K562 treated with DMSO at 1 percent for 12 hours (cell line): ENCODE measurements around the gene MS4A3. TPM values are rescaled to one million over a fixed set of nuclear protein-coding genes. Genes with fewer than 3 reads are reported as not detected.

Source experiments
- total RNA-seq: library from RNA; unstranded; fragments of 300-600 nt; gene quantifications from 2 replicates; pipeline ENCODE4 v1.2.3, GENCODE V29; 2022; ENCODE audit not compliant: insufficient read depth

Gene MS4A3, protein sequence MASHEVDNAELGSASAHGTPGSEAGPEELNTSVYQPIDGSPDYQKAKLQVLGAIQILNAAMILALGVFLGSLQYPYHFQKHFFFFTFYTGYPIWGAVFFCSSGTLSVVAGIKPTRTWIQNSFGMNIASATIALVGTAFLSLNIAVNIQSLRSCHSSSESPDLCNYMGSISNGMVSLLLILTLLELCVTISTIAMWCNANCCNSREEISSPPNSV
- total RNA-seq = 33.6 and 56.8 TPM in 2 replicates

DNA sequence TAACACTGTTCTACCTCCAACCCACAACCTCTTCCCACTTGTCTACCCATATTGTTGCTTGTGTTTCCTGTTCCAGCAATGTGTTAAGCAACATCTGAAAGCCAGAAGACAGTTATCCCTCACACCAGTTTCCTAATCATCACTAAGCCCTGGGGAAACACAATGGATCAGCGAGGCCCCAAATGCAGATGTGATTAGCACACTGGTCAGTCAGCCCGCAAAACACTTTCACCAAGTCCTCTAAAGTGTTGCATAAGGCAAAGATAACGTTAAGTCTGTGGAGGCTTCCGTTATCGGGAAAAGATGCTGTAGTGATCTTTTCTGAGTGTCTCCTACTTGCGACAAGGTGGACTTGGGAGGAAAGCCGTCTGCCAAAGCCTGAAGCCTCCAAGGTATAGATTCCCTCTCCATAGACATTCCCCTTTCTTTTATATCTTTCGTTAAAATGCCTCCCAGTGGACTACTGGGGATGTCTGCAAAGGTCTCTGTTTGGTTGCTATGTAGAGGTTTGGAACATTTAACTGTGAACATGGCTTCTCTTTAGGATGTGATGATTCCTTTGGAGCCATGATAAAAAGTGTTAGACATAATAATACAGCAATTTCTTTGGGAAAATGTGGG is at the start of gene MS4A3:
Gene MS4A3, plus strand, starts transcription at position 317 of the 621 bp plus-strand sequence. CDS start 4,496 bp downstream, outside the sequence.

DNA sequence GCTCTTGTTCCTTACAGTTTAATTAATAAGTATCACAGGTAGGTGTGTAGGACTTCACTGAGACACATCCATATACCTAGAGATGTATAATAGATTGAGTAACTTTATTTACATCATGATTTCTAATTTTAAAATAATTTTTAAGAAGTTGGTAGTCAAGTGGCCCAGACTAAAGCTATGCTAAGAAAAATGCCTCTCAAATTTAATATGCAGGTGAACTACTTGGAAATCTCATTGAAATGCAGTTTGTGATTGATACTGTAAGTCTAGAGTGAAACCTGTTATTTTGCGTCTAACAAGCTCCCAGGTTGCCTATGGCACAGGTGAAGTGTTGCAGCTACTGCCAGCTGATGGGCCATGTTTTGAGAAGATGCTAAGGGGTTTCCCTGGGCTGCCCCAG is 39.6 kb upstream of the MS4A3 start, which contains the start of gene OOSP4B:
Gene OOSP4B, plus strand, starts transcription at position 301 of the 400 bp plus-strand sequence.

DNA sequence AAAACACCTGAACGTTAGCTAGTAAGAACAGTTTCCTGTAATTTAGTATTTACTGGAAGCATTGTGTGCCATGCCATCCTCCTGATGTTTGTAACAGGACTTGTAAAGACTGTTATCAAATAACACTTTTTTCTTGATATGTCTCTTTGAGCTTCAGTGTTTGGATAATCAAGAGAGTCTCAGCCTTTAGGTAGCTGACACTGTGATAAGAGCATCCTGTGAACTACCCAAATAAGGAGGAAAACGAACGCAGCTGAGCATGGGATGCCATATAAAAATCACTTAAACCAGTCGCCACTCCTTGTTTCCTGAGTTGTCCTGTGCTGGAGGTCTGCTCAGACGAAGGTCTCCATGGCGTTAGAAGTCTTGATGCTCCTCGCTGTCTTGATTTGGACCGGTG is 16.4 kb upstream of the MS4A3 start, which contains the start of gene OOSP2:
Gene OOSP2, plus strand, starts transcription at position 301 of the 400 bp plus-strand sequence. Its CDS starts 51 bp downstream, at position 352.

DNA sequence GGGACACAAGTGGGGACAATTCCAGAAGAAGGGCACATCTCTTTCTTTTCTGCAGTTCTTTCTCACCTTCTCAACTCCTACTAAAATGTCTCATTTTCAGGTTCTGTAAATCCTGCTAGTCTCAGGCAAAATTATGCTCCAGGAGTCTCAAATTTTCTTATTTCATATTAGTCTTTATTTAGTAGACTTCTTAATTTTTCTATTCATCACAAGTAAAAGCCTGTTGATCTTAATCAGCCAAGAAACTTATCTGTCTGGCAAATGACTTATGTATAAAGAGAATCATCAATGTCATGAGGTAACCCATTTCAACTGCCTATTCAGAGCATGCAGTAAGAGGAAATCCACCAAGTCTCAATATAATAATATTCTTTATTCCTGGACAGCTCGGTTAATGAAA is 31.9 kb downstream of the MS4A3 start, which contains the start of gene MS4A2:
Gene MS4A2, plus strand, starts transcription at position 301 of the 400 bp plus-strand sequence. CDS start 102 bp downstream, outside the sequence.

Other genes with a start within 250 kb of the MS4A3 start
- gene MRPL16, start 245.9 kb upstream of the MS4A3 start, total RNA-seq = 69.2 and 77.0 TPM in 2 replicates
- gene CBLIF, start 211.2 kb upstream of the MS4A3 start, total RNA-seq = not detected in 2 replicates
- gene TCN1, start 190.2 kb upstream of the MS4A3 start, total RNA-seq = 34.8 and 56.5 TPM in 2 replicates
- not detected in 2 replicates for gene OOSP3, start 177.9 kb upstream of the MS4A3 start, total RNA-seq
- 1.6 TPM in 1 of 2 replicates, not detected in the other for gene OOSP1, start 118.2 kb upstream of the MS4A3 start, total RNA-seq
- not detected in 2 replicates for gene OOSP4A, start 92.6 kb upstream of the MS4A3 start, total RNA-seq
- gene OOSP4B, start 39.5 kb upstream of the MS4A3 start, total RNA-seq = not detected in 2 replicates
- gene OOSP2, start 16.3 kb upstream of the MS4A3 start, total RNA-seq = not detected in 2 replicates
- 1.2 TPM in 1 of 2 replicates, not detected in the other for gene MS4A2, start 32.0 kb downstream of the MS4A3 start, total RNA-seq
- gene MS4A6A, start 126.4 kb downstream of the MS4A3 start, total RNA-seq = not detected in 2 replicates
- 0.72 TPM in 1 of 2 replicates, not detected in the other for gene MS4A4E, start 186.5 kb downstream of the MS4A3 start, total RNA-seq
- 1.9 TPM in 1 of 2 replicates, not detected in the other for gene MS4A4A, start 224.0 kb downstream of the MS4A3 start, total RNA-seq